HG03097 (cell line): ENCODE results near the gene MTARC1.

ENCODE experiments used
- ATAC-seq: cut with Tn5 transposase; IDR thresholded peaks from one replicate; pipeline ENCODE4 v1.9.1; 2021; ENCODE audit not compliant: unreplicated experiment, low FRiP score

Gene MTARC1

DNA sequence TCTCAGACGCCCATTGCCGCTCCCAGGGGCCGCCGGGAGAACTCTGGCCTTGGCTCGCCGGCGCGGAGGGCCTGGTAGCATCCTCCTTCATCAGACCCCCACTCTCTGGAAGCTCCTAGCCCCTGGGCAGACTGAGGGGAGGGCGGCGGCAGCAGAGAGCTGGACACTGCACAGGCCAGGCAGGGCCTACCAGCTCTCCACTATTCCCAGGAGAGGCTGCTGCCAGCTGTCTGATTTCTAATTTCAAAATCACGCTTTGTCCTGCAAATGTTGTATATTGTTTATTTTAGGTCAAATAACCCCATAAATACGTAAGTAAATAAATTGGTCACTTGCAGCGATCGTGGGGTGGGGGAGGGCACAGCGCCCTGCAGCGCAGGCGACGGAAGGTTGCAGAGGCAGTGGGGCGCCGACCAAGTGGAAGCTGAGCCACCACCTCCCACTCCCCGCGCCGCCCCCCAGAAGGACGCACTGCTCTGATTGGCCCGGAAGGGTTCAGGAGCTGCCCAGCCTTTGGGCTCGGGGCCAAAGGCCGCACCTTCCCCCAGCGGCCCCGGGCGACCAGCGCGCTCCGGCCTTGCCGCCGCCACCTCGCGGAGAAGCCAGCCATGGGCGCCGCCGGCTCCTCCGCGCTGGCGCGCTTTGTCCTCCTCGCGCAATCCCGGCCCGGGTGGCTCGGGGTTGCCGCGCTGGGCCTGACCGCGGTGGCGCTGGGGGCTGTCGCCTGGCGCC, at the start of gene MTARC1:
Gene MTARC1, plus strand, starts transcription at position 577 of the 732 bp plus-strand sequence. Its CDS starts 32 bp downstream, at position 609.
- peak; percentile 70 for ATAC-seq

DNA sequence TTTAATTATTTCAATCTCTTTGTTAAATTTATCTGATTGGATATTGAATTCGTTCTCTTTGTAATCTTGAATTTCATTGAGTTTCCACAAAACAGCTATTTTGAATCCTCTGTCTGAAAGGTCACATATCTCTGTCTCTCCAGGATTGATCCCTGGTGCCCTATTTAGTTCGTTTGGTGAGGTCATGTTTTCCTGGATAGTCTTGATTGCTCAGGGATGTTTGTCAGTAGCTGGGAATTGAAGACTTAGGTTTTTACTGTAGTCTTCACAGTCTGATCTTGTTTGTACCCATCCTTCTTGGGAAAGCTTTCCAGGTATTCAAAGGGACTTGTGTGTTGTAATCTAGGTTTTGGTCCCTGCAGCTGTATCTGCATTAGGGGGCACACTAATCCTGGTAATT, 45.4 kb upstream of the MTARC1 start:
- ATAC-seq, result no peak

DNA sequence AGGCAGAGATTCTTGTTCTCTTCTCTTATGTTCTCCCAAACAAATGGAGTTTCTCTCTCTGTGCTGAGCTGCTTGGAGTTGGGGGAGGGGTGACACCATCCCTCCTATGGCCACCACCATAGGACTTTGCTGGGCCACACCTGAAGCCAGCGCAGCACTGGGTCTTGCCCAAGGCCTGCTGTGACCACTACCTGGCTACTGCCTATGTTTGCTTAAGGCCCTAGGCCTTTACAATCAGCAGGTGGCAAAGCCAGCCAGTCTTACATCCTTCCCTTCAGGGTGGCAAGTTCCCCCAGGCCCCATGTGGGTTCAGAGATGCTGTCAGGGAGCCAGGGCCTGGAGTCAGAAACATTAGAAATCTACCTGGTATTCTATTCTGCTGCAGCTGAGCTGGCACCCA, 44.9 kb upstream of the MTARC1 start:
- no peak for ATAC-seq

DNA sequence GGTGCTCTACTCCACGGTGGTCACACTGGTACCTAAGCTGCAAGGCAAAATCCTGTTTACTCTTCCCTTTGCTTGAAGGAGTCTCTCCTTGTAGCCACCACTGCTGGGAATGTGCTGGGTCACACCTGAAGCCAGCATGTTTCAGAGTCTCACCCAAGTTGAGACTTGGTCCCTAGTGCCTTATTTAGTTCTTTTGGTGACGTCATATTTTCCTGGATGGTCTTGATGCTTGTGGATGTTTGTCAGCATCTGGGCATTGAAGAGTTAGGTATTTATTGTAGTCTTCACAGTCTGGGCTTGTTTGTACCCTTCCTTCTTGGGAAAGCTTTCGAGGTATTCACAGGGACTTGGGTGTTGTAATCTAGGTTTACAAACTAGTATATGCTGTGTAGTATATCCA, 44.2 kb upstream of the MTARC1 start:
- ATAC-seq, result no peak

GRCh38 chr1:220746851-220747250, 39.9 kb upstream of the MTARC1 start:
- ATAC-seq, result no peak

DNA sequence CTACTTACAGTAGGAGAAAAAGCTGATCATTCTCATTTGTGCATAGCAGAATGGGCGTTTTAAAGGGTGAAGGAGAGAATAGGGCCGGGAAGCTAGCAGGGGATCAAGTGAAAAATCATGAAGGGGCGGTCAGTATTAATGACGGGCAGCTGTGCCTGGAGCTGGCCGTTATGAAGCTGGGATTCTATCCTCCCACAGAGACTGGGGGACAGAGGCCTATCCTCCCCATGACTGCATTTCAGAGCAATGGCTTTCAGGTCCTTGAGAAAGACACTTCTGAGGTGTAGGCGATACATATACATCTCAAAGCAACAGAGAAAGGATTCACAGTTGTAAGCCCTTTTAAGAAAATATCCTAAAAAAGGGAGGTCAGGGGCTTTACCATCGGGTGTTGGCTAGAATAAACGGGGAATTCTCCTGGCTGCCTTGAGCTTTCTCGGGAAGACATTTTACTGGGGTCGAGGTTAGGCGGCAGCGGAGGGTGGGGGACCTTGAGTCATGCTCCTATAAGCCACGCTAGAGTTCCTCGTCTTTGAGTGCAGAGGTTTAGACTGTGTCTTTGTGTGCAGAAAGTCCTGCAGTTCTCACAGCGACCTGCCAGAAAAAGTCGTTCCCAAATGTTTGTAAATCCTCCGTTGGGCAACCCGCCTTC, 39.1 kb upstream of the MTARC1 start:
- peak; percentile 9 for ATAC-seq

GRCh38 chr1:220748089-220748934, 38.4 kb upstream of the MTARC1 start, which contains the start of gene MTARC2:
Gene MTARC2, plus strand, starts transcription at chr1:220748322. Its CDS starts 210 bp downstream, at chr1:220748532.
- peak; percentile 83 for ATAC-seq

- no peak for ATAC-seq
These were observed 37.8 kb upstream of the MTARC1 start for GRCh38 chr1:220748936-220749335.

DNA sequence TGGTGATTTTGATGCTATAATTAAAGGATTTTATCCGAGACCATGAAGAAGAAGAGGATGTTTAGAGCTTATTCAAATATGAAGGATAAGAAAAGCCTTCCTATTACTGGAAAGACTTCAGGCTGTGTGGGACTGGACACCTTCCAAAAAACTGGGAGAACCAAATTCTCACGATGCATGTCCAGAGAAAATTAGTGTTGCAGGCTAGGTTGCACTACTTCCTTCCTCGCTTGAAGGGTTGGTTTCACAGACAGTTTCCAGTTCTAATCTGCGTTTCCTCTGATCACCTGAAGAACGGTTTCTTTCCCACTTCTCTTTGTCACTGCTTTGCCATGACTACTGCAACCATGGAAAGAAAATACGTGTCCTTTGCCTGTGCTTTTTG, 36.6 kb upstream of the MTARC1 start:
- no peak for ATAC-seq

DNA sequence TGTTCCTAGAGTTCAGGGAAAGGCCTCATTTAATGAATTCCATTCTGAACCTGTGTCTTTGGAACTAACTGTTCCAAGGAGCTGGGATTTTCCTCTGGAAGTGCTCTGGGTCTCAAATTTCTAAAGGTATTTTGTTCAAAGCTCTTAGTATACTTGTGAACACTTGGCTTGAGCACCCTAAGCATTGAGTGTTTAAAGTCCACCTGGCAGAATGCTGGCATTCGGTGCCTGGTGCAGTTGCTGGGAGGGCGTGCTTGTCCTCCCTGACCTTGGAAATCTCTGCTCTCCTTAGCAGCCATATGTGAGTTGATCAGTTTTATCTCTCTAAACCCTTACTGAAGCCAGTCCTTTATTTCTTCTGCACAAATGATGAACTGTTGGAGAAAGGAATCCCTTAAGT, 35.6 kb upstream of the MTARC1 start:
- no peak for ATAC-seq

DNA sequence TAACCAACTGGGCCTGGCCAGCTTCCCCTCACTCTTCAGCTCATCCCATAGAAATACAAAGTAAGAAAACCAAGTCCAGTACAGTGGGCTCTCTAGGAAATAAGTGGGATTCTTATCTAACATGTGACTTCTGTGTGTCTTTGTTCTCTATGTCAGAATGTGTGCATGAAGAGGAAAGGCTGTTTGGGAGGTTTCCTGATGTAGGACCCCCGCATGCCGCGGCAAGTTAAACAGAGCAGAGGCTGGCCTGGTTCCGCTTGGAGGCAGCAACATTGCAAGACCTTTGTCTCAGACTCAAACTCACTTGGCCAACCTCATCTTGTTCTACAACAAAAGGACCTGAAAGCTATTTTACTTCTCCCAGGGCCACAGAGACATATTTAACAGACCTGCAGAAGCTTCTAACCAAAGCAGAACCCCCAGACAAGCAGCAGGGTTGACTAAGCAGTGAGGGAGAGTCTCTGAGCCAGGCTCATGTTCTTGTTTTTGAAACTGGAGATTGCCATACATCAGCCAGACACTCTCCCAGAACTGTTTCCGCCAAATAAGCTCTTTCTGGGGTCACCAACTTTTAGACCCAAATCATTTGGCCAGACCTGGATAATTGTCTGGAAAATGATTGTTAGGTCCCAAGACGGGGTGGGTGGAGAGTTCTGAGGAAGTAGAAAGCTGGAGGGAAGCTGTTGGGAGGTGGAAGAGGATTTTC, 32.3 kb upstream of the MTARC1 start:
- ATAC-seq, result no peak

DNA sequence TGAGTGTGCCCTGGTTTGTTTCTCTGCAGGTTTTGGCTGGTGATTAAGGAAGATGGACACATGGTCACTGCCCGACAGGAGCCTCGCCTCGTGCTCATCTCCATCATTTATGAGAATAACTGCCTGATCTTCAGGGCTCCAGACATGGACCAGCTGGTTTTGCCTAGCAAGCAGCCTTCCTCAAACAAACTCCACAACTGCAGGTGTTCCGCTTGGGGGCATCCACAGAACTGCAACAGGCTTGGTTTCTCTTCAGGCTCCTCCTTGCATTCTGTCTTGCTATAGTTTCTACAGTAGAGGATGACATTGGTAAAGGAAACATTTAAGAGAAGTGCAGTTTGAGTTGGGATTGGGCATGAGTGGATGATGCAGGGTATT, 31.8 kb upstream of the MTARC1 start:
- no peak for ATAC-seq

DNA sequence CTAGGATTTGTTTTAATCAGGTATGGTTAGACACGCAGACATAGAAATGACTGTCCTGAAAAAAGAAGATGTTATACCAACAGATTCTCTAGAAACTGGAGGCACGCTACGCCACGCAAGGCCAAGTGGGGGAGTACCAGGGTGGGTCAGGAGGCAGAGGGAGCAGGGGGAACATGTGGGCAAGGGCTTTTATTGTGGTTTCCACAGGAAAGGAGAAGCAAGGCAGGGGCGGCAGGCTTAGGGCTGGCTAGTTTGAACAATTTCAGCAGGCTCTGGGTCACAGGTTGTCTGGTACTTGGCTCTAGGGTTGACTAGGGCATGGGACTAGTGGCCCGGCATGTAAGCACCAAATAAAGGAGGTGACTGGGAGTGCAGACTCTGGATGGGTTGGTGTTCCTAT, 31.4 kb upstream of the MTARC1 start:
- ATAC-seq, result no peak

DNA sequence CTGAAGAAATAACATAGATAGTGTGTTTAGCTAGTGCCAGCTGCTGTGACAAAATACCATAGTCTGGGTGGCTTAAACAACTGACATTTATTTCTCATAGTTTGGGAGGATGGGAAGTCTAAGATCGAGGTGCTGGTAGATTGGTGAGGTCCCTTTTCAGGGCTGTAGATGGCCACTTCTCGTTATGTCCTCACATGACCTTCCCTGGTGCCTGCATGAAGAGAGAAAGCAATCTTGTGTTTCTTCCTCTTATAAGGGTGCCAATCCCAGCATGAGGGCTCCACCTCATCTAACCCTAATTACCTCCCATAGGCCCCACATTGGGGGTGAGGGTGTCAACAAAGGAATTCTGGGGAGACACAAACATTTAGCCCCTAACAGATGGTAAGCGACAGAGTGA, 29.3 kb upstream of the MTARC1 start:
- no peak for ATAC-seq

DNA sequence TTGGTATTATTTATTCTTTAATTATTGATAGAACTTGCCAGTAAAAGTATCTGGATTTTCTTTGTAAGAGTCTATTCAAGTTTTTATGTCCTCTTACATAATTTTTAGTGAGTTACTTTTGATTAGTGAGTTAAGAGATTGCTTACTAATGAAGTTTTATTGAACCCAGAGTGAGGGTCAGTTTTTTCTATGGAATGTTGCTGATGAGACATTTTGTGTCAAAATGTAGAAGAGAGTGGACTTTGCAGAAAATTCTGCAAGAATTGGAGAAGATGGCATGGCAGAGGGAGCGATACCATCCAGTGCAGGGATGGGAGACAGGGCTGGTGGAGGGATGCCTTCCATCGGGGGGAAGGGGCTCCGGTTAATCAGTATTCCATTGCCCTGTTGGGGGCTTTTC, 27.6 kb upstream of the MTARC1 start:
- ATAC-seq, result no peak

DNA sequence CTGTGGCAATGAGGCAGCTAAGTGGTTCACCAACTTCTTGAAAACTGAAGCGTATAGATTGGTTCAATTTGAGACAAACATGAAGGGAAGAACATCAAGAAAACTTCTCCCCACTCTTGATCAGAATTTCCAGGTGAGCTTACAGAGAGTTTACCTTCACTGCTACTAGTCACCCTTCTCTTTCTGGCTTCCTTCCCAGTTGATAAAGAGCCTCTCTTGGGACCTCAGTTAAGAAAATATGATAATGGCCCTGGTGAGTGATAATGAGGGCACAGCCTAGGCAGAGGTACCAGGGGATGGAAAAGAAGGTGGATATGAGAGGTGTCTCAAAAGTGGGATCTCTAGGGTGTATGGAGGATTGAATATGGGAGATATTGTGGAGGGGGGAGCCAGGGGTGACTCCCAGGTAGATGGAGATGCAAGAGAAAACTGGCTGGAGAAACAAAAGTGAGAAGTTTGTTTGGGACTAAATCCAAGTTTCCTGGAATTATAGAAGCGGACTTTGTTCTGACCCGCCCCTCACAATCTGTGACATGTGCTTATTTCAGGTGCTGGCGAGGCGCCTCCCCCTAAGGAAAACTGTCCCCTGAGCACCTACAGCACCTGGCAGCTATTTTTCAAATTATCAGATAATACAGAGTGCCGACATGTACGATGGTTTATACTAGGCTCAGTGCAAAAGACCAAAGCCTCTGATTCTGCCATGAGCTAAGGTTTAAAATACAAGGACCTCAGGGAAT, 24.9 kb upstream of the MTARC1 start:
- ATAC-seq, result no peak

GRCh38 chr1:220764757-220765156, 22.0 kb upstream of the MTARC1 start:
- no peak for ATAC-seq

- ATAC-seq, result no peak
These were observed 19.2 kb upstream of the MTARC1 start for GRCh38 chr1:220767312-220768125.

GRCh38 chr1:220768126-220768601, 18.5 kb upstream of the MTARC1 start:
- no peak for ATAC-seq
